ENCODE data around the gene RAMACL. TPM values are rescaled to one million over a fixed set of nuclear protein-coding genes. Genes with fewer than 3 reads are reported as not detected.

RAMACL gene
- total and polyA plus RNA-seq, 2 of the 13 experiments (the other 11 are each of a cell fraction or from before 2014, with no cell fraction given), result 0.09 to 0.29 TPM

DNA sequence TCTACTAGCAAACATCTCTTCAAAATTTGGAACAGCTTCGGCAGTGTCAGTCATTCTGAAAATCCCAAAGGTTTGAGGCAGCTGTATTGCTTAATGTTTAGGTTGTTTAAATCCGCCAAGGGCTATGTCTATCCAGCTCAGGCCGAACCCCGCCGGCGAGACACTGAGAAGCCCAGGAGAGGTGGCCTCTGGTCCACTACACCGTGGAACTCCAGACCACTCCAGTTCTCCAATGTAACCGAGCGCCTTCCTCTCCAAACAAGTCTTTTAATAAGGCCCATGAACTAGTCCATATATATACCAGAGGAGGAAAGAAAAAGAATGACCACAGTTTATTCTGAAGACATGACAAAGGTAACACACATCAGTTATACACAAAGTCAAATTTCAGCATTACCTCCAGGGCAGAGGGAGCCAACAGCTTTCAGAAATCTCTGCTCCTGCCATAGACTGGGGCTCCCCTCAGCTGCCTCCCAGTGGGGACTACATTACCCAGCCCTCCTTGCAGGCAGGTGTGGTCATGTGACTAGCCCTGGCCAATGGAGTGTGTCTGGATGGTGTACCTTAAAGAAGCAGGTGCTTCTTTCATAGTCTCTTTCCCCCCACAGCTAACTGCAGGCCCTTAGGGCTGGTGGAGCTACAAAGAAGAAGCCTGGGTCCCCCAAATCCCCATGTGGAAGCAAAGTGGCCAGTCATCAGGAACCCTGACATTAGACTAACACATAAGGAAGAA lies at the start of gene RAMACL (continued):
- TF ChIP-seq, protein P1, sequence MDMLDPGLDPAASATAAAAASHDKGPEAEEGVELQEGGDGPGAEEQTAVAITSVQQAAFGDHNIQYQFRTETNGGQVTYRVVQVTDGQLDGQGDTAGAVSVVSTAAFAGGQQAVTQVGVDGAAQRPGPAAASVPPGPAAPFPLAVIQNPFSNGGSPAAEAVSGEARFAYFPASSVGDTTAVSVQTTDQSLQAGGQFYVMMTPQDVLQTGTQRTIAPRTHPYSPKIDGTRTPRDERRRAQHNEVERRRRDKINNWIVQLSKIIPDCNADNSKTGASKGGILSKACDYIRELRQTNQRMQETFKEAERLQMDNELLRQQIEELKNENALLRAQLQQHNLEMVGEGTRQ (IDR thresholded peaks at IDR 0.05; ENCODE audit: low read depth, low read length), result 0 out of 2 replicates have a peak, but pooled peaks have one; percentile 14
- TF ChIP-seq, protein P1 (CRISPR knock-in tag; IDR thresholded peaks at IDR 0.05; ENCODE audit: borderline replicate concordance), result peak; percentile 77; the same call in 1 of the 2 replicates
- peak; percentile 91 for TF ChIP-seq NFYB (CRISPR knock-in tag; IDR thresholded peaks at IDR 0.05)
- no peak for TF ChIP-seq NR2F1 (CRISPR knock-in tag; IDR thresholded peaks at IDR 0.05)
- TF ChIP-seq MTA1 (CRISPR knock-in tag; IDR thresholded peaks at IDR 0.05; ENCODE audit: borderline replicate concordance), result no peak
- no peak for TF ChIP-seq ZNF350 (CRISPR knock-in tag; IDR thresholded peaks at IDR 0.05; ENCODE audit: borderline replicate concordance, low read depth)
- TF ChIP-seq TSC22D2 (CRISPR knock-in tag; IDR thresholded peaks at IDR 0.05; ENCODE audit: borderline replicate concordance), result no peak
- TF ChIP-seq JDP2 (CRISPR knock-in tag; IDR thresholded peaks at IDR 0.05; ENCODE audit: borderline replicate concordance), result no peak
- no peak for TF ChIP-seq ZNF567 (CRISPR knock-in tag; IDR thresholded peaks at IDR 0.05; ENCODE audit: borderline replicate concordance)
- TF ChIP-seq, protein P2, sequence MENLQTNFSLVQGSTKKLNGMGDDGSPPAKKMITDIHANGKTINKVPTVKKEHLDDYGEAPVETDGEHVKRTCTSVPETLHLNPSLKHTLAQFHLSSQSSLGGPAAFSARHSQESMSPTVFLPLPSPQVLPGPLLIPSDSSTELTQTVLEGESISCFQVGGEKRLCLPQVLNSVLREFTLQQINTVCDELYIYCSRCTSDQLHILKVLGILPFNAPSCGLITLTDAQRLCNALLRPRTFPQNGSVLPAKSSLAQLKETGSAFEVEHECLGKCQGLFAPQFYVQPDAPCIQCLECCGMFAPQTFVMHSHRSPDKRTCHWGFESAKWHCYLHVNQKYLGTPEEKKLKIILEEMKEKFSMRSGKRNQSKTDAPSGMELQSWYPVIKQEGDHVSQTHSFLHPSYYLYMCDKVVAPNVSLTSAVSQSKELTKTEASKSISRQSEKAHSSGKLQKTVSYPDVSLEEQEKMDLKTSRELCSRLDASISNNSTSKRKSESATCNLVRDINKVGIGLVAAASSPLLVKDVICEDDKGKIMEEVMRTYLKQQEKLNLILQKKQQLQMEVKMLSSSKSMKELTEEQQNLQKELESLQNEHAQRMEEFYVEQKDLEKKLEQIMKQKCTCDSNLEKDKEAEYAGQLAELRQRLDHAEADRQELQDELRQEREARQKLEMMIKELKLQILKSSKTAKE (CRISPR knock-in tag; IDR thresholded peaks at IDR 0.05; ENCODE audit: borderline replicate concordance), result no peak
- no peak for TF ChIP-seq MAF1 (CRISPR knock-in tag; IDR thresholded peaks at IDR 0.05; ENCODE audit: borderline replicate concordance)
- no peak for TF ChIP-seq JARID2 (CRISPR knock-in tag; IDR thresholded peaks at IDR 0.05; ENCODE audit: insufficient replicate concordance)
- TF ChIP-seq ZFP36 (IDR thresholded peaks at IDR 0.05; ENCODE audit: borderline replicate concordance, low read depth, low read length, partially characterized antibody), result no peak
- TF ChIP-seq ZSCAN20 (CRISPR knock-in tag; IDR thresholded peaks at IDR 0.05; ENCODE audit: borderline replicate concordance), result no peak
- TF ChIP-seq THYN1 (CRISPR knock-in tag; IDR thresholded peaks at IDR 0.05; ENCODE audit: borderline replicate concordance, low read depth), result no peak

Data from HepG2 (cell line).